Smooth muscle cell (in vitro differentiated cells): ENCODE results near the gene CIT. TPM values are rescaled to one million over a fixed set of nuclear protein-coding genes. Genes with fewer than 3 reads are reported as not detected.

Experiments used
- DNase-seq: peaks from one replicate; lab custom pipeline; 2025; ENCODE audit not compliant: unreplicated experiment; lab: John Stamatoyannopoulos, UW
- H2AFZ ChIP-seq: fragments of 200-600 bp; sonication (generic); 2 replicates; pipeline ENCODE4 v1.6.0; 2016; ENCODE audit warnings: antibody characterized with exemption, low read depth, mild to moderate bottlenecking
- H3F3A ChIP-seq: fragments of 200-600 bp; sonication (generic); 2 replicates; pipeline ENCODE4 v1.6.0; 2017; ENCODE audit warnings: antibody characterized with exemption, low read depth
- H3K27ac ChIP-seq: fragments of 200-600 bp; sonication (generic); 2 replicates; pipeline ENCODE4 v1.5.1; 2016; ENCODE audit warnings: low read depth, mild to moderate bottlenecking
- H3K27me3 ChIP-seq: fragments of 200-600 bp; sonication (generic); 2 replicates; pipeline ENCODE4 v1.6.1; 2016; ENCODE audit warnings: low read depth, mild to moderate bottlenecking
- H3K36me3 ChIP-seq: fragments of 200-600 bp; sonication (generic); 2 replicates; pipeline ENCODE4 v1.5.1; 2016; ENCODE audit warnings: low read depth
- H3K4me1 ChIP-seq: fragments of 200-600 bp; sonication (generic); 2 replicates; pipeline ENCODE4 v1.5.1; 2016; ENCODE audit warnings: low read depth
- H3K4me2 ChIP-seq: fragments of 200-600 bp; sonication (generic); 2 replicates; pipeline ENCODE4 v1.6.0; 2016; ENCODE audit warnings: mild to moderate bottlenecking
- H3K4me3 ChIP-seq: fragments of 200-600 bp; sonication (generic); 2 replicates; pipeline ENCODE4 v1.5.1; 2016; ENCODE audit warnings: mild to moderate bottlenecking
- H3K79me2 ChIP-seq: fragments of 200-600 bp; sonication (generic); 2 replicates; pipeline ENCODE4 v1.6.0; 2016; ENCODE audit warnings: low read depth, mild to moderate bottlenecking
- H3K9ac ChIP-seq: fragments of 200-600 bp; sonication (generic); 2 replicates; pipeline ENCODE4 v1.6.0; 2016; ENCODE audit warnings: low read depth
- H3K9me3 ChIP-seq: fragments of 200-600 bp; sonication (generic); replicated peaks from 2 replicates; pipeline ENCODE4 v1.5.1; 2016; ENCODE audit warnings: low read depth
- H4K20me1 ChIP-seq: fragments of 200-600 bp; sonication (generic); 2 replicates; pipeline ENCODE4 v1.6.0; 2016; ENCODE audit warnings: low read depth
- WGBS: methylation state at CpG from one replicate; pipeline ENCODE4 v1.1.7; 2016; ENCODE audit warnings: low lambda C conversion rate; 5-methylcytosine and 5-hydroxymethylcytosine counted together
- polyA plus RNA-seq: library from polyadenylated mRNA; unstranded; fragments of >200 nt; fragmentation: Nextera tagmentation; extraction: Ambion mirVana; gene quantifications from 2 replicates; pipeline ENCODE4 v1.2.1, GENCODE V29; 2016
- total RNA-seq: library from RNA; depleted of rRNA; stranded (reverse); fragments of >200 nt; gene quantifications from 2 replicates; pipeline ENCODE4 v1.2.3, GENCODE V29; 2014
- TF ChIP-seq, protein P1 (sequence below): fragments of 200-600 bp; sonication (generic); IDR thresholded peaks from 2 replicates; pipeline ENCODE4 v1.5.1; 2017; ENCODE audit warnings: borderline replicate concordance, mild to moderate bottlenecking, antibody characterized with exemption; ENCODE audit not compliant: insufficient read depth, poor library complexity, severe bottlenecking

CIT gene
- total and polyA plus RNA-seq, 2 experiments from 2014 or later = 3.2 to 9.1 TPM

DNA sequence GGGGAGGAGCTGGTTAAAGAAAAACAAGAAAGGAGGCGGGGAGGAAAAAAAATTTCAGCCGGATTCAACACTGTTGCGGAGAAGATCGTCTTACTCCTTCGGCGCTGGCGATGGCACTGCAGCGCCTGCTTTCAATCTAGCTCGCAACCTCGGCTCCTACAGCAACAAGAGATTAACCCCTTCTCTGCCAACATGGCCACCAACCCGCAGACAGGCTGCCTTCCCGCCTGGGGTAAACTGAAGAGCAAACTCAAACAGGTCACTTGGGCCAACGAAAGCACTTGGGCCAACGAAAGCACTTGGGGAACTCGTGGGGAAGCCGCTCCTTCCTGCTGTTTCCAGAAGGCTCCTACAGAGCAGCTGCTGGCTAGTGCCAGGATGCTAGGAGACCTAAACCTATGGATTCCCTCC lies 73.7 kb downstream of the CIT start:
- peak; percentile 10 for DNase-seq
- H2AFZ ChIP-seq = peak overlapping the region; percentile 59
- peak overlapping the region; percentile 78 for H3K4me2 ChIP-seq
- peak overlapping the region; percentile 52 for H3K4me3 ChIP-seq
- no peak overlapping the region for H3K27ac ChIP-seq
- peaks cover 19% of the 10 kb centered on the region for H3K4me1 ChIP-seq
- H3F3A ChIP-seq = no peaks in the 10 kb centered on the region
- no peaks in the 10 kb centered on the region for H3K79me2 ChIP-seq
- H4K20me1 ChIP-seq = no peaks in the 10 kb centered on the region
- WGBS = 12% methylated on average over 16 of the region's 16 CpGs
- TF ChIP-seq, protein P1, sequence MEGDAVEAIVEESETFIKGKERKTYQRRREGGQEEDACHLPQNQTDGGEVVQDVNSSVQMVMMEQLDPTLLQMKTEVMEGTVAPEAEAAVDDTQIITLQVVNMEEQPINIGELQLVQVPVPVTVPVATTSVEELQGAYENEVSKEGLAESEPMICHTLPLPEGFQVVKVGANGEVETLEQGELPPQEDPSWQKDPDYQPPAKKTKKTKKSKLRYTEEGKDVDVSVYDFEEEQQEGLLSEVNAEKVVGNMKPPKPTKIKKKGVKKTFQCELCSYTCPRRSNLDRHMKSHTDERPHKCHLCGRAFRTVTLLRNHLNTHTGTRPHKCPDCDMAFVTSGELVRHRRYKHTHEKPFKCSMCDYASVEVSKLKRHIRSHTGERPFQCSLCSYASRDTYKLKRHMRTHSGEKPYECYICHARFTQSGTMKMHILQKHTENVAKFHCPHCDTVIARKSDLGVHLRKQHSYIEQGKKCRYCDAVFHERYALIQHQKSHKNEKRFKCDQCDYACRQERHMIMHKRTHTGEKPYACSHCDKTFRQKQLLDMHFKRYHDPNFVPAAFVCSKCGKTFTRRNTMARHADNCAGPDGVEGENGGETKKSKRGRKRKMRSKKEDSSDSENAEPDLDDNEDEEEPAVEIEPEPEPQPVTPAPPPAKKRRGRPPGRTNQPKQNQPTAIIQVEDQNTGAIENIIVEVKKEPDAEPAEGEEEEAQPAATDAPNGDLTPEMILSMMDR = no peak
- no peaks in the 10 kb centered on the region for H3K36me3 ChIP-seq
- H3K9ac ChIP-seq = no peak overlapping the region
- H3K27me3 ChIP-seq = no peaks in the 10 kb centered on the region
- no peaks in the 10 kb centered on the region for H3K9me3 ChIP-seq

DNA sequence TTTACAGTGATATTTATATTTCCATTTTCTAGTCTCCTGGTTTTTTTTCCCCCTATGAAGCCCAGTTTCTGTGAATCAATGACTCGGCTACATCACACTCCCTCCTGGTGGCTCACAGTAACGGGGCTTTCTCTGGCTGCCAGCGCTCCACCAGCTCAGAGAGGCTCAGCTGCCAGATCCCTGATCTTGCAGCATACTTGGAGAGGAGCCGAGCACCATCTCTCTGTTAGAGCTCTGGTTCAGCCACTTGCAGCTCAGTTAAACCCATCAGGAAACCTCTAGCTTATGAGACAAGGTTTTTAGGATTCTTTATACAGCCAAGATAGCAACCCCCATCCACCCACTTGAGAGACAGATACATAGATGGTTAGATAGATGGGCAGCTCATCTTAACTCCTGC lies 74.6 kb downstream of the CIT start:
- DNase-seq = peak; percentile 6

DNA sequence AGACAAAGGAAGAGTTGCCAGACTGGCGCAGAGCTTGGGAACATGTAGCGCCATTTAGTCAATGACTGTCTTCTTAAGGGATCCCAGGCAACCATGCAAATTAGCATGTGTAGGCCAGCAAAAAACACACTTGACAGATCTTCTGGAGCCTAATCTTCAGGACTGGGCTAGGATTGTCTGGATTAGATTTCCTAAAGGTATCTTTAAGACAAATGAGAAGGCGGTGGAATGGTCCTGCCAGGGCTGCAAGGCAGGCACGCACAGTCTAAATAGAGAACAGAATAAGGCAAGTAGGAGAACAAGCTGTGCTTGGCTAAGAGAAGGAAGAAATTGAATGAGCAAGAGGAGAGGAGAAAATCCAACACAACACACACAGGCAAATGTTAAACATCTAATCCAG lies 80.0 kb downstream of the CIT start:
- Histone ChIP-seq H3F3A (no peaks in the 10 kb centered on the region), H3K27me3 (no peaks in the 10 kb centered on the region), H3K4me2 (no peak overlapping the region), H3K79me2 (no peaks in the 10 kb centered on the region), H2AFZ (no peak overlapping the region), H3K4me1 (no peaks in the 10 kb centered on the region), H3K27ac (no peak overlapping the region), H3K36me3 (no peaks in the 10 kb centered on the region), H3K9ac (no peak overlapping the region), H3K9me3 (no peaks in the 10 kb centered on the region), H4K20me1 (no peaks in the 10 kb centered on the region), H3K4me3 (no peak overlapping the region)
- TF ChIP-seq, protein P1 = no peak
- WGBS = 96% methylated on average over 4 of the region's 4 CpGs
- DNase-seq = no peak

More for the DNA sequence above, 74.6 kb downstream of the CIT start:
- H3K4me3 ChIP-seq = no peak overlapping the region
- TF ChIP-seq, protein P1 = no peak
- no peaks in the 10 kb centered on the region for H3F3A ChIP-seq
- peaks cover 19% of the 10 kb centered on the region for H3K4me1 ChIP-seq
- H3K9me3 ChIP-seq = no peaks in the 10 kb centered on the region
- H3K27me3 ChIP-seq = no peaks in the 10 kb centered on the region
- no peak overlapping the region for H3K9ac ChIP-seq
- H2AFZ ChIP-seq = no peak overlapping the region
- 46% methylated on average over 4 of the region's 4 CpGs for WGBS
- no peak overlapping the region for H3K27ac ChIP-seq
- no peaks in the 10 kb centered on the region for H3K36me3 ChIP-seq
- no peaks in the 10 kb centered on the region for H4K20me1 ChIP-seq
- peak overlapping the region; percentile 38 for H3K4me2 ChIP-seq
- H3K79me2 ChIP-seq = no peaks in the 10 kb centered on the region

DNA sequence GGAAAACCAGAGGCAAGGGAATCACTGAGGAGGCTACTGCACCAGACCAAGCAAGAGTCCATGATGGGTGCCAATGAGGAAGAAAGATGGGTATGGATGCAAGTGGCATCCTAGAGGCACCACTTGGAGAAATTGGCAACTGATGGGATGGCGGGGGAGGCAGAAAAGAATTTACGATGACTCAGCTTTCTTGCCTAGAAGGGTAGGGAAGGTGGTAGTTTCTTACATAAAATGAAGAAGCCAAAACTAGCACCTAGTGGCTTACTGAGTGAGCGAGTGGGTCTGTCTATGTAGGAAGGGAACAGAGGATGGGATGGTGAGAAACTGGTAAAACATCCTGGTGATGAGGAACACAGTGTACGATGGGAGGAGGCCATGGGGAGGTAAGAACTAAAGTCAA lies 80.8 kb downstream of the CIT start:
- 100% methylated on average over 4 of the region's 4 CpGs for WGBS
- no peaks in the 10 kb centered on the region for H3K79me2 ChIP-seq
- H3K4me2 ChIP-seq = no peak overlapping the region
- no peaks in the 10 kb centered on the region for H4K20me1 ChIP-seq
- TF ChIP-seq, protein P1 = no peak
- H3F3A ChIP-seq = no peaks in the 10 kb centered on the region
- H3K36me3 ChIP-seq = no peaks in the 10 kb centered on the region
- no peak for DNase-seq
- no peak overlapping the region for H3K4me3 ChIP-seq
- H3K4me1 ChIP-seq = no peaks in the 10 kb centered on the region
- H3K27ac ChIP-seq = no peak overlapping the region
- H2AFZ ChIP-seq = no peak overlapping the region
- no peaks in the 10 kb centered on the region for H3K9me3 ChIP-seq
- H3K9ac ChIP-seq = no peak overlapping the region
- no peaks in the 10 kb centered on the region for H3K27me3 ChIP-seq
